ENCODE results near the gene PLAAT4. TPM values are rescaled to one million over a fixed set of nuclear protein-coding genes. Genes with fewer than 3 reads are reported as not detected.

The PLAAT4 gene
- total and polyA plus RNA-seq, 2 of the 8 experiments (the other 6 are each of a cell fraction or from before 2014, with no cell fraction given), result 2.8 to 4.1 TPM

DNA sequence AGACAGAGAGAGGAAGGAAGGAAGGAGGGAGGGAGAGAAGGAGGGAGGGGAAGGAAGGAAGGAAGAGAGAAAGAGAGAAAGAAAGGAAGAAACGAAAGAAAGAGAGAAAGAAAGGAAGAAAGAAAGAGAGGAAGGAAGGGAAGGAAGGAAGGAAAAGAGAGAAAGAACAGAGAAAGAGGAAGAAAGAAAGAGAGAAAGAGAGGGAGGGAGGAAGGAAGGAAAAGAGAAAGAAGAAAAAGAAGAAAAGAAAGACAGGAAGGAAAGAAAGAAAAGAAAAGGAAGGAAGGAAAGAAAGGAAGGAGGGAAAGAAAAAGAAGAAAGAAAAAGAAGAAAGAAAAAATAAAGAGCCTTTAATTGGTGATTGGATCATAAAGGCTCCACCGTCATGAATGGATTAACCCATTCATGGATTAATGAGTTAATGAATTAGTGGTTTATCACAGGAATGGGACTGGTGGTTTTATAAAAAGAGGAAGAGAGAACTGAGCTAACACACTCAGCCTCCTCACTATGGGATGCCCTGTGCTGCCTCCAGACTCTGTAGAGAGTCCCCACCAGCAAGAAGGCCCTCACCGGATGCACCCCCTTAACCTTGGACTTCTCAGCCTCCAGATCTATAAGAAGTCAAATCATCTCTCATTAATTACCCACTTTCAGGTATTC is 35.5 kb downstream of the PLAAT4 start (continued):
- TF ChIP-seq GTF2F1 (IDR thresholded peaks at IDR 0.05; ENCODE audit: borderline replicate concordance, low read depth, low read length) (no peak), KDM5A (IDR thresholded peaks at IDR 0.05; ENCODE audit: low read length) (no peak), NANOG (IDR thresholded peaks at IDR 0.05; ENCODE audit: insufficient read depth, low read depth, low read length, poor library complexity, severe bottlenecking) (no peak), ATF3 (IDR thresholded peaks at IDR 0.05; ENCODE audit: insufficient read depth, low read depth, low read length) (no peak), JUND (IDR thresholded peaks at IDR 0.05; ENCODE audit: low read length) (no peak), CTBP2 (IDR thresholded peaks at IDR 0.05; ENCODE audit: borderline replicate concordance, insufficient read depth, insufficient read length, low read length) (no peak)

All from H1 (cell line).